Effector CD4-positive, alpha-beta T cell (primary cell): Measurements from ENCODE around the gene HCN2.

Experiments used
- DNase-seq: peaks from one replicate; pipeline ENCODE4 v3.0.0-alpha.2; 2020
- total RNA-seq: gene quantifications from one replicate; lab custom pipeline; 2026; lab: John Stamatoyannopoulos, UW

The HCN2 gene
- 4.5 reads per million, percentile 18 among the genes with 10 or more reads in this experiment for total RNA-seq

DNA sequence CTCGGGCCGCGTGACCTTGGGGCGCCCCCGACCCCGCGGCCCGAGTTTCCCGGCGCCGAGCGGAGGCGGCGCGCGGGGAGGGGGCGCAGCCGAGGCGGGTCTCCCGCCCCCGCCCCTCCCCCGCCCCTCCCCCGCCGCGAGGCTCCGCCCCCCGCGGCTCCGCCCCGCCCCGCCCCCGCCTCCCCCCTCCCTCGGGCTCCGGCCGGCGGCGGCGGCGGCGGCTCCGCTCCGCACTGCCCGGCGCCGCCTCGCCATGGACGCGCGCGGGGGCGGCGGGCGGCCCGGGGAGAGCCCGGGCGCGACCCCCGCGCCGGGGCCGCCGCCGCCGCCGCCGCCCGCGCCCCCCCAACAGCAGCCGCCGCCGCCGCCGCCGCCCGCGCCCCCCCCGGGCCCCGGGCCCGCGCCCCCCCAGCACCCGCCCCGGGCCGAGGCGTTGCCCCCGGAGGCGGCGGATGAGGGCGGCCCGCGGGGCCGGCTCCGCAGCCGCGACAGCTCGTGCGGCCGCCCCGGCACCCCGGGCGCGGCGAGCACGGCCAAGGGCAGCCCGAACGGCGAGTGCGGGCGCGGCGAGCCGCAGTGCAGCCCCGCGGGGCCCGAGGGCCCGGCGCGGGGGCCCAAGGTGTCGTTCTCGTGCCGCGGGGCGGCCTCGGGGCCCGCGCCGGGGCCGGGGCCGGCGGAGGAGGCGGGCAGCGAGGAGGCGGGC is at the start of gene HCN2:
Gene HCN2 (plus strand): TSS at position 189 of the 703 bp plus-strand sequence. CDS start 65 bp downstream, at position 254.
- no peak for DNase-seq

DNA sequence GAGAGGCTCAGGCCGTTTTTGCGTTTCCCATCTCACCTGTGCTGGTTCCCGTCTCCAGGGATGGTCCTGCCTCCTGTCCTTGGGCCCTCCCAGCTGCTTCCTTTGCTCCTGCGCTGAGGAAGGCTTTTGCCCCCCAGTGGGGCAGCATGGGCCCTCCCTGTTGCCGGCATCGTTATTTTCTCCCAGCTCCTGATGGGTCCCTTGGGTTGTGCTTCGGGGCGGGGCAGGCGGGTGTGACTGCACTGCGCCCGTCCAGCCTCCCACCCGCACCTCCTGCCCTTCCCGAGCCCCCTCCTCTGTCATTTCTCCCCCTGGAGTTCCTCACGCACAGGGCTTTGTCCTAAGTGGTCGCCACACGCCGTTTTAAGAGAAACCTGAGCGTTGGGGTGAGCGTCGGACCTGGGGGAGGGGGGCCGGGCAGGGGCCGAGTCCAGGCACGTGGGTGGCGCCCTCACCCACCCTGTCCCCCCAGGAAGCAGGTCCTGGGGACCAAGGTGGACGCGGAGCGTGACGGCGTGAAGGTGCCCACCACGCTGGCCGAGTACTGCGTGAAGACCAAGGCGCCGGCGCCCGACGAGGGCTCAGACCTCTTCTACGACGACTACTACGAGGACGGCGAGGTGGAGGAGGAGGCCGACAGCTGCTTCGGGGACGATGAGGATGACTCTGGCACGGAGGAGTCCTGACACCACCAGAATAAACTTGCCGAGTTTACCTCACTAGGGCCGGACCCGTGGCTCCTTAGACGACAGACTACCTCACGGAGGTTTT is 48.6 kb upstream of the HCN2 start:
- no peak for DNase-seq

DNA sequence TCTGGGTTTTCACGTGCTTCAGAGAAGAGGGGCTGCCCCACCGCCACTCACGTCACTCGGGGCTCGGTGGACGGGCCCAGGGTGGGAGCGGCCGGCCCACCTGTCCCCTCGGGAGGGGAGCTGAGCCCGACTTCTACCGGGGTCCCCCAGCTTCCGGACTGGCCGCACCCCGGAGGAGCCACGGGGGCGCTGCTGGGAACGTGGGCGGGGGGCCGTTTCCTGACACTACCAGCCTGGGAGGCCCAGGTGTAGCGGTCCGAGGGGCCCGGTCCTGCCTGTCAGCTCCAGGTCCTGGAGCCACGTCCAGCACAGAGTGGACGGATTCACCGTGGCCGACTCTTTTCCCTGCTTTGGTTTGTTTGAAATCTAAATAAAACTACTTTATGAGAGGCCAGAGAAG is 48.0 kb upstream of the HCN2 start:
- no peak for DNase-seq

DNA sequence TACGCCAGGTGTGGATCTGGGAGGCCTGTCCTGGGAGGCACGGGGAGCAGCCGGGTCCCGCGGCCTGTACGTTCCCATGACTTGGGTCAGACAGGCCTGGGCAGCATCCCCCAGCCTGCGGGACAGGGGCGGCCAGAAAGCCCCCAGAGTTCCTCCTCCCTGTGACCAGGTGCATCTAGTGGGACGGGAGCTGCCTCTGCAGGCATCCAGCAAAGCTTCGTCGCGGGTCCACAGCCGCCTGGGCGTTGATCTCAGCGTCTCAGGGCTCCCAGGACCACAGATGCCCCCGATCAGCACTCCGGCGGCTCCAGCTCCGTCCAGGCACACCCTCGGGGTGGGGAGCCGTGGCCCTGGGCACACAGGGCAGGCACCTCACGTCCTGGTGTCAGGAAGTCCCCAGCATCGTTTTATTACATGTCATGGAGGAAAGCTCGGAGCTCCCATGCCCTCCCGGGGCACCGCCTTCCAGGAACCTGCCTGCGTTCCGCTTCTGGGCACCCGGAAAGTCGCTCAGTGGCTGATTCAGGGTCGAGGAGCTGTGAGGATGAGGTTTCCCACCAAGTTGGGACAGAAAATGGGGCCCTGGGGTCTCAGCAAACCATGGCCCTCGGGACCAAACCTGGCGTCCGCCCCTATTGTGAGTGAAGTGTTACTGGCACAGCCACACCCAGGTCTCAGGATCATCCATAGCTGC is 47.4 kb upstream of the HCN2 start:
- no peak for DNase-seq

DNA sequence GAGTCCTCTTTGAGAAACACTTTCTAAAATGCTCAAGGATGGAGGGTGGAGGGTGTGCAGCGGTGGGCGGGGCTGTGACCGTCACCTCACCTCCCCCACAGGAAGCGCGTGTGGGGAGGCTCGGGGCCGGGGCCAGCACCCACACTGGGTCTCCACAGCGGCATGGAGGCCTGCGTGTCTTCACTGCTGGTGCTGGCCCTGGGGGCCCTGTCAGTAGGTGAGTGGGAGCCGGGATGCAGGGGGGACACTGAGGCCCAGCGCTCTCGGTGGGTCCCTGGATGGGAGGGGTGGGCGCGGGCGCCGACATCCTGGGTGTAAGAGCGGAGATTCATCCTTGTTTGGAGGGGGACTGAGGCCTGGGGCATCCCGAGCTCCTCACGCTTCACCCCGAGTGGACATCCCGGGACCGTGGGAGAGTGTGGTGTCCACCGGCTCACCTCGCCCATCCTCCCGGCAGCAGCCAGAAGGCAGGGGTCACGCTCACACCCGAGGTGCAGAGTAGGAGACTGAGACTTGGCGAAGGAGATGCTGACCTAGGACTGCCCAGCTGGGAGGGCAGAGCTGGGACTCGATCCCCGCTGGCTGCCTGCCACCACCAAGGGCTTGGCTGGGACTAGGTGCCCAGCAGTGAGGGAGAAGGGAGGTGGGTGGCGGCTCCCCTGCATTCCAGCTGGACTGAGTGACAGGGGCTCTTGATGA is 45.6 kb upstream of the HCN2 start, which contains the start of gene GZMM:
Gene GZMM (plus strand): TSS at position 144 of the 699 bp plus-strand sequence. CDS start 19 bp downstream, at position 163.
- DNase-seq = peak; percentile 71

DNA sequence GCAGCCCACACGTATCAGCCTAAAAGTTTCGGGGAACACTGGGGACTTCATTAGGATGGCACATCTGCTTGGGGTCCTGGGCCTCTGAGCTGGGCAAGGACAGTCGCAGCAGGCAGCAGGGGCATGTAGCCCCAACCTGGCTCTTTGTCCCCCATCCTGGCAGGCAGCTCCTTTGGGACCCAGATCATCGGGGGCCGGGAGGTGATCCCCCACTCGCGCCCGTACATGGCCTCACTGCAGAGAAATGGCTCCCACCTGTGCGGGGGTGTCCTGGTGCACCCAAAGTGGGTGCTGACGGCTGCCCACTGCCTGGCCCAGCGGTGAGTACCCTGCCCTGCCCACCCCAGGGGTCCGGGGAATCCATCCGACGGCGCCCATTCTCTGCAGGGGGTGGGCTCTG is 42.6 kb upstream of the HCN2 start:
- DNase-seq = no peak

DNA sequence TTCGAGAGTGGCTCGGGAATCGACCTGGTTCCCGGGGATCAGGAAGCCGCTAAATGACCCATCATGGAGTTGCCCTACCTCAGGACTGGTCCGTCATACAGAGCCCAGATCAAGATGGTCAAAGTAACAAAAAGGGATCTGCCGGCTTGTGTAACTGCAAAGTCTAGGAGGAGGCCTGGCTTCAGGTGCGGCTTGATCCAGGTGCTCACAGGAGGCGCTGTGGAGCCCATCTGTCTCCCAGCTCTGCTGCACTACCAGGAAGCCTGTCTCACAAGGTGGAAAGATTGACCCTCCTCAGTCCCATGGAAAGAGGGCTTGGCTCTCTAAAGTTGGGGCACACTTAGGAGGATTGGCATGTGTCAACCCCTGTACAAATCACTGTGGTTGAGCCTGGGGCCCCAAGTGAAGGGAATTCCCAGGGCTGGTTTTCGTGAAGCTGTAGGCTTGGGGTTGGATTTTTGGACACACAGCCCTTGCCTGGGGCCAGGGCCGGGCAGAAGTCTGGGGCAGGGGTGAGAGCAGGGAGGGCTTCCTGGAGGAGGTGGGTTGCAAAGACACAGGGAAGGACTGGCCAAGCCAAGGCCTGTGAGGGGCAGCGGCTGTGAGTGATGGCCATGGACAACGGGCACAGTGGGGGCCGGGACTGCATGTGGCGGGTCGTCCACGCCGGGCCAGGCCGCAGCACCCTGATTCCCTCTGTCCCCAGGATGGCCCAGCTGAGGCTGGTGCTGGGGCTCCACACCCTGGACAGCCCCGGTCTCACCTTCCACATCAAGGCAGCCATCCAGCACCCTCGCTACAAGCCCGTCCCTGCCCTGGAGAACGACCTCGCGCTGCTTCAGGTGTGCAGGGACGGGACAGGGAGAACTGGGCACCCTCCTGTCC is 41.6 kb upstream of the HCN2 start:
- DNase-seq = no peak

DNA sequence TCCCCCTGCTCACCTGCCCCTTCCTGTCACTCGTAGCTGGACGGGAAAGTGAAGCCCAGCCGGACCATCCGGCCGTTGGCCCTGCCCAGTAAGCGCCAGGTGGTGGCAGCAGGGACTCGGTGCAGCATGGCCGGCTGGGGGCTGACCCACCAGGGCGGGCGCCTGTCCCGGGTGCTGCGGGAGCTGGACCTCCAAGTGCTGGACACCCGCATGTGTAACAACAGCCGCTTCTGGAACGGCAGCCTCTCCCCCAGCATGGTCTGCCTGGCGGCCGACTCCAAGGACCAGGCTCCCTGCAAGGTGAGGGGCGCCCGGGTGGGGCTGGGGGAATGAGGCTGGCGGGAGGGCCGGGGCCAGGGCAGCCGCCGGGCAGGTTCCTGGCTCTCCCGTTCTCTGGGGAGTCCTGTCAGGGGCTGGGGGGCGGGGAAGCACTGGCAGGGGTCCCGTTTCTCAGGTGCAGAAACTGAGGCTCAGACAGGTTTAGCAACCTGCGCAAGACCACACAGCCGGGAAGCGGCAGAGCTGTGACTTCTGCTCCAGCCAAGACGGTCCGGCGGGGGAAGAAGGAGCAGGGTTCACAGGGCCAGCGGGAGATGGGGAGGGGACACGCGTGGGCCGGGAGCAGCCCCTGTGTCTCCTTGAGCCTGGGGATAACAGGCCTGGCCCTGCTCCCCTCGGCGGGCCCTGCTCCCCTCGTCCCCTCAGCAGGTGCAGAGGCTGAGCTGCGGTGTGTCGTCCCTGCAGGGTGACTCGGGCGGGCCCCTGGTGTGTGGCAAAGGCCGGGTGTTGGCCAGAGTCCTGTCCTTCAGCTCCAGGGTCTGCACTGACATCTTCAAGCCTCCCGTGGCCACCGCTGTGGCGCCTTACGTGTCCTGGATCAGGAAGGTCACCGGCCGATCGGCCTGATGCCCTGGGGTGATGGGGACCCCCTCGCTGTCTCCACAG is 40.5 kb upstream of the HCN2 start:
- DNase-seq = no peak

DNA sequence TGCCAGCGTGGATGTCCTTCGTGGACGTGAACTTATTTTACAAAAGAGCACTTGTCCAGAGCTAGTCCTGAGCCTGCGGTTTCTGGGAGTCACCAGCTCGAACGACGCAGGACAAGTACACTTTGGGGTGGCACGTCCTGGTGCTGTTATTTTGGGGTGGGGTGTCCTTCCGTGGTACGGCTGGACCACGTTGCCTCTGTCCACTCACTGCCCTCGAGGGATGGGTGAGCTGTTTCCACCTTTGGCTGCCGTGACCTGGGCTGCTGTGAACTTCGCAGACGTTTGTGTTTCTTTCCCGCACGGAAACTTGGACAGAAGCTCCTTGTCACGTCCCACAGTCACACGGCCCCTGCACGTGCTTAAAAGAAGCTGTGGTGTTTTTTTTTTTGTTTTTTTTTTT is 34.9 kb upstream of the HCN2 start:
- no peak for DNase-seq

DNA sequence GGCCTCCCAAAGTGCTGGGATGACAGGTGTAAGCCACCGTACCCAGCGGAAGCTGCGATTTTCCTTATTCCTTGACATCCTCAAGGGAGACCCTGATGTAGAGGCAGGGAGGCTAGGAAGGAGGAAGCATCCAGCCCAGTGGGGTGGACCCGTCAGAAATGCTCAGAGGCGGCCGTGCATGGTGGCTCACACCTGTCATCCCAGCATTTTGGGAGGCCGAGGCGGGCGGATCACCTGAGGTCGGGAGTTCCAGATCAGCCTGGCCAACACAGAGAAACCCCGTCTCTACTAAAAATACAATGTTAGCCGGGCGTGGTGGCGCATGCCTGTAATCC is 34.2 kb upstream of the HCN2 start:
- DNase-seq = no peak

DNA sequence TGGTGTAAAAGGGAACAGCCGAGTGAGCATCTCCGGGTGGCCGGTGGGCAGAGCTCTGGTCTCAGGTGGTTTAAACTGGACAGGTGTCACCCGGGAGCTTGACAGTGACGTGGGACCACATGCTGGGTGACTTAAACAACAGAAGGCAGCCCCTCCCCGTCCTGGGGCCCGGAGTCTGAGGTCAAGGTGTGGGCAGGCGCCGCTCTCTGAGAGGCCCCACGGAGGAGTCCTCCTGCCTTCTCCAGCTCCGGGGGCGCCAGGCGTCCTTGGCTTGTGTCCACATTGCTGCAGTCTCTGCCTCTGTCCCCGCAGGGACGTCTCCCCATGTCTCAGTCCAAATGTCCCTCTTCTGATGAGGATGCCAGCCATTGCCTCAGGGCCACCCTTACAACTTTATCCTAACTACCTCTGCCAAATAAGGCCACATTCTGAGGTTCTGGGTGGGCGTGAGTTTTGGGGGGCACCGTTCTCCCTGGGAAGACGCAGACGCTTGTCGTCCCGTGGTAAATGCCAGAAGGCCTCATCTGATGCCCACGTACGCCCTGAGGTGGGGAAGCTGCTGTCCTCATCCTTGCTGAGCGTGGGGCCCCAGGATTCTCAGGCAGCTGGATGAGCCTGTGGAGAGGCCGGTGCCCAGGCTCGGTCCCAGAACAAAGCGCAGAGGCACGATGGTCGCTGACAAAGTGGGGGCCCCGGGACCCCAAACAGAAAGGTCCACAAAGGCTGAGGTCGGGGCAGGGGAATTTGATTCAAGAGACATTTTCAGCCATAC is 32.9 kb upstream of the HCN2 start:
- DNase-seq = no peak

DNA sequence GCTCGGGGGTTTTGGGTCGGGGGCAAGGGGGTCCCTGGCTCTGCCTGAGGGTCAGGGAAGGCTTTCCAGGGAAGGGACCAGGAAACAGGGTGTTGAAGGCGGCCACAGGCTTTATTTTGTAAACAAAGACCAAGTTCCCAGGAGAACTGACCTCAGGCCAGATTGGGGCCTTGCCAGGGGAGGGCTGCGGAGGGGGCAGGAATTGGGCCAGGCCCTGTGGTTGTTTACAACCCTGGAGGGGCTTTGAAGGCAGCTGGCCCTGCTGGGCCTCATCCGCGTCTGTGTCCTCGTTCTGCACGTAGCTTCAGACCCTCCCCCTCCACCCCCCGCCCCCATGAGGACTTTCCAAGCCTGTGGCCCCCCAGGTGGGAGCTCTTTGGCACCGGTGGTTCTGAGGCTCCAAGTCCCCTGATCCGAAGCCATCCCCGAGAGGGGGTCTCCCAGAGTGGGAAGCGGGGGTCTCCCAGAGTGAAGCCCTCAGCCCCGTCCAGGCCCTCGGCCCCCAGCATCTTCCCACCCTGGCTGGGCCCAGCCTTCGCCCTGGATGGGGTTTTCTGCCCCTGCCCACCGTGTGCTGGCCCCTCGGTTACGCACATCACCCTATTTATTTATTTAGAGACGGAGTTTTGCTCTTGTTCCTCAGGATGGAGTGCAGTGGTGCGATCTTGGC is 30.8 kb upstream of the HCN2 start:
- no peak for DNase-seq

DNA sequence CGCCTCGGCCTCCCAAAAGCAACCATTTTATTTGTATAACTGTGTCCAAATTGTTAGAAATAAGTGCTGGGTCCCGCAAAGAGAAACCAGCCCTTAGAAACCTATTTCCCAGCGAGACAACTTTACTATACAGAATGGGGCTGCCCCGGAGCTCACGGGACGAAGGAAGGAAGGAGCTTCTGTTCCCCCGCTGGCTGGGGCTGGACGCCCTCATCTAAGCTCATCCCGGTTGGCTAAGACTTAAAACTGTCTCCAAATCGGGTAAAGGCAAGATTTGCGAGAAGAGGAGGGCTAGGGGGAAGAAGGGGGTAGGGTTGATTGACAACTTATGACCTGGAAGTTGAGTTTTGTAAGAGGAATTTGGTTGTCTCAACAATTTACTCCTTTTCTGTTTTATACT is 29.6 kb upstream of the HCN2 start:
- DNase-seq = no peak

DNA sequence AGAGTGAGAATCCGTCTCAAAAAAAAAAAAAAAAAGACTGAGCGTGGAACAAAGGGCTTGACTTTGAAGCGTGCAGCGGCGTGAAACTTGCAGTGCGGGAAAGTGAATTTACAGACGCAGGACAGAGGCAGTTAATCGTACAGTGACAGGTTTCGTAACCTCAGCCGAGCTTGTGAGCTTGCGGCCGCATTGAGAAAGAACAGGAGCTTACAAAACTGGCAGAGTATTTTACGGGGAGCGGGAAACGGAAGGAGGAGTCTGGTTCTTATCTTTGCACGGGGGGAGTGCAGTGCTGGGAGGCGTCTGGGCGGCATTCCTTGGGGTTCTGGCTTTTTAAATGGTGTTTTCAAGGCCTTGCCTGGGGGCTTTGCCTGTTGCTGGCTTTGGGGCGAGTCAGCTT is 23.3 kb upstream of the HCN2 start:
- DNase-seq = no peak

DNA sequence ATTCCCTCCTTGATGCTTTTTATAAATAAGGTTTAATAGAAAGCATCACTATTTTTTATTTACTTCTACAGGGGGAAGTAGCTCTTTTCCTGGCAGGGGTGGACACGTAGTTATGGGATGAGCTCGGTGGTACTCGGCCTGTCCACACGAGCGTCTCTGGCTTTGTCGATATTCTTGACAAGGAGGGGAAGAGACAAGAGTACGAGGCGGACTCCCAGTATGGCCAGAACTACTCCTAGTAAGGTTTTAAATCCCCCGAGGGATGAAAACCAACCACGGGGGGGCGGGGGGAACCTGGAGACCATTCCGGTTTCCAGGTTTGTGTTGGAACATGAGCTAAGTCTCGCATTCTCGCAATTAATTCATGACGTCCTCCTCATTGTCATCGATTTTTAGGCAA is 22.8 kb upstream of the HCN2 start:
- DNase-seq = no peak

DNA sequence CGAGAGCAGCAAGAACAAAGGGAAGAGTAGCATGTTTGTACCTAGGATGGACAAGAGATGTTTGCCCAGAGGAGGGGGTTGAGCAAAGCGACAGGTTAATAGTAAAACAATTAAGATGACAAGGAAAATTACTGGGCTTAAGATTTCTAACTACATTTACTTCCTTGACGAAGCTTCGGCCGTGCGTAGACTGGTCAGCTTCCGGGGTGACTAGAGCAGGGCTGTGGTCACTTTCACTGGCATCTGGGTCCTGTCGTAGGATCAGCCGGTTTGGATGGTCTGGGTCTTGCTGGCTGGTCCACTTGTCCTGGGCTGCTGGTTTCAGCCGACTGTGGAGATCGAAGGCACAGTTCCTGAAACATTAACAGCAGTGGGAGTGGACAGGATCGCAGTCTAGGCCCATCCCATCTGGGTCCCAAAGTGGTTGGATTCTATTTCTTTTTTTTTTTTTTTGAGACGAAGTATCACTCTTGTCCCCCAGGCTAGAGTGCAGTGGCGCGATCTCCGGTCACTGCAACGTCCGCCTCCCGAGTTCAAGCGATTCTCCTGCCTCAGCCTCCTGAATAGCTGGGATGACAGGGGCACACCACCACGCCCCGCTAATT is 22.3 kb upstream of the HCN2 start:
- no peak for DNase-seq

DNA sequence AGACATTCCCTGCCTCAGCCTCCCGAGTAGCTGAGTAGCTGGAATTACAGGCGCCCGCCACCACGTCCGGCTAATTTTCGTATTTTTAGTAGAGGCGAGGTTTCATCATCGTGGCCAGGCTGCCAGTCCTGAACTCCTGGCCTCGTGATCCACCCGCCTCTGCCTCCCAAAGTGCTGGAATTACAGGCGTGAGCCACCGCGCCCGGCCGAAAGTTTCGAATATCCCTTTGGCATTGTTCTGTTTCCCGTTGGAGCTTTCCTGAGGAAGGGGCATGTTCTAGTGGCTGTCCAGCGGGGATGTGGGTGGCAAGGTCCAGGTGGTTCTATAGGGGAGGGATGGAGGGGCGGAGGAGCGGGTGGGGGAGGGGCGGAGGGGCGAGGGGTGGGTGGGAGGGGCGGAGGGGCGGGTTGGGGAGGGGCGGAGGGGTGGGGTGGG is 19.4 kb upstream of the HCN2 start:
- no peak for DNase-seq

DNA sequence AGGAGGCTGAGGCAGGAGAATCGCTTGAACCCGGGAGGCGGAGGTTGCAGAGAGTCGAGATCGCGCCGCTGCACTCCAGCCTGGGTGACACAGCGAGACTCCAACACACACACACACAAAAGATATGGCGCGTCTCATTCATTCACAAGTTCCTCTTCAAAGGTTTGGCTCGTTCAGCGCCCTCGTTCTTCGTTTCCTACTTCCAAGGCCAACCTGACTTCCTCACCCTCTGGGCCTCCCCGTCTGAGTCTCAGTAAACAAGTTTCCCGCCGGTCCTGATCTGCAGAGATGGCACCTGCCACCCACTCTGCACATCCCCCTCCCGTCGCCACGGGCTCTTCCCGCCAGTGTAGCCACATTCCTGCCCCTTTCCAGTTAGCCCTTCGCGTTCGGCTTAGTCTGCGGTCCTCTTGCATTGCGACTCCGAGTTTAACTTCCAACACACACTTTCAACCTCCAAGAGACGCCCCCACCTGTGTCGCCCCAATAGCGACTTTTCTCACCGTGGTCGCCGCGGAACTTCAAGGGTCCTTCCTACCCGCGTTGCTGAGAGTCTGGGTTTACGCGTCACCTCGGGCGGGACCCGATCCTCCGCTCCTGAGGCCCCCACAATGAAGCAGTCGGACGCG is 18.6 kb upstream of the HCN2 start:
- peak; percentile 48 for DNase-seq
